Epithelial cell of alveolus of lung (primary cell): ENCODE results near the gene LCE1C. TPM values are rescaled to one million over a fixed set of nuclear protein-coding genes. Genes with fewer than 3 reads are reported as not detected.

Experiments
- total RNA-seq: library from RNA; depleted of rRNA; stranded (reverse); fragments of >200 nt; gene quantifications from 2 replicates; pipeline ENCODE4 v1.2.1, GENCODE V29; 2015

Gene LCE1C
- total RNA-seq, result not detected in 2 replicates

DNA sequence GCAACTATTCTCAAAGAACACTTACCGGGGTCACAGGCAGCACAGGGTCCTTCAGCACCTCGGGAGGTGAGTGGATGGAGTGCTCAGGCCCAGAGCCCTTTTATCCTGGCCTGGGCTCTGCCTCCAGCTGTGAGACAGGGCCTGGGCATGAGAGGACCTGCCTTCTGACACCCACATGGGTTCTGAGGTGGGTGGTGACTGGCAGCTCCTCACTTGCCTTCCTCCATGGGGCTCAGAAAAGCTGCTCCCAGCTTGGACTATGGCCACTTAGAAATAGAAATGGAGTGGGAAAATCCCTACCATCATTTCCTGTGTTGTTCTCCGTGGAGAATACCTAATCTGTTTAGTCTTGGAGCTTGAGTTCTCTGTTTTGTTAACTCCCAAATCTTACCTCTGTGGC, at the start of gene LCE1C:
Gene LCE1C, minus strand, starts transcription at position 76 of the 400 bp plus-strand sequence. CDS start 1,173 bp downstream, outside the sequence.

DNA sequence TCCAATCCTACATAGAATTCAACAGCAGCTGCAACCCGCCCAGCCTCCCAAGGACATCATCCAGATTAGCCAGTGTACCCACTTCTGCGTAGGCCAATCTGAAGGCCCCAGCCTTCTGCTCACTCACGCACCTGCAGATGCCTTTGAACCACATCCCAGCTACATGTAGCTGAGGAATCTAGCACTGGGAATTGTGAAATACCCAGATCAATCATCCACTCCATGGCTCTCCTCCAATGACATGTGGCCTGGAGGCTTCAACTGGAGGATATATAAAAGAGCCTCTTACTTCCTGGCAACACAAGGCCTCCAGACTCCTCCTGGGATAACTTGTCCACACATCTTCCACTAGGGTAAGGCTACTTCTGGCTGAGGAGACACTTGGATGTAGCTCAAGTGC, 36.1 kb upstream of the LCE1C start, which contains the start of gene LCE6A:
Gene LCE6A, plus strand, starts transcription at position 301 of the 400 bp plus-strand sequence. CDS start 665 bp downstream, outside the sequence.

GRCh38 chr1:152827173-152827572, 20.7 kb upstream of the LCE1C start, which contains the start of gene LCE1A:
TSS of gene LCE1A (plus strand) at chr1:152827473. CDS start at chr1:152827473, 0 bp downstream.

GRCh38 chr1:152811671-152812070, 5.2 kb upstream of the LCE1C start, which contains the start of gene LCE1B:
TSS of gene LCE1B (plus strand) at chr1:152811971. CDS start at chr1:152812447, 476 bp downstream.

GRCh38 chr1:152796421-152796820, 10.0 kb downstream of the LCE1C start, which contains the start of gene LCE1D:
TSS of gene LCE1D (plus strand) at chr1:152796721. CDS start at chr1:152797795, 1,074 bp downstream.

GRCh38 chr1:152786077-152786476, 20.4 kb downstream of the LCE1C start, which contains the start of gene LCE1E:
TSS of gene LCE1E (plus strand) at chr1:152786257. CDS start at chr1:152787300, 1,043 bp downstream.

DNA sequence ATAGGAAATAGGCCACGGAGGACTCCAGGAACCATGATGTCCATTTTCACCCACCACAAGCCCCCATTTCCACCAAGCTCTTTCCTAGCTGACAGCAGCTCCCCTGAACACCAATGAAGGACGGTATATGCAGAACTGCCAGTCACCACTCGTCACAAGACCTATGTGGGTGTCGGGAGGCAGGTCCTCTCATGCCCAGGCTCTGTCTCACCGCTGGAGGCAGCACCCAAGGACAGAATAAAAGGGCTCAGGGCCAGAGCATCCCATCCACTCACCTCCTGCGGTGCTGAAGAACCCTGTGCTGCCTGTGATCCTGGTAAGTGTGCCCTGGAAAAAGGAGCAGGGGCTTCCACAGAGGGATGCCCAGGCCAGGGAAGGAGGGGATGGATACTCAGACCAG, 31.6 kb downstream of the LCE1C start, which contains the start of gene LCE1F:
Gene LCE1F, plus strand, starts transcription at position 266 of the 400 bp plus-strand sequence. CDS start 1,232 bp downstream, outside the sequence.

DNA sequence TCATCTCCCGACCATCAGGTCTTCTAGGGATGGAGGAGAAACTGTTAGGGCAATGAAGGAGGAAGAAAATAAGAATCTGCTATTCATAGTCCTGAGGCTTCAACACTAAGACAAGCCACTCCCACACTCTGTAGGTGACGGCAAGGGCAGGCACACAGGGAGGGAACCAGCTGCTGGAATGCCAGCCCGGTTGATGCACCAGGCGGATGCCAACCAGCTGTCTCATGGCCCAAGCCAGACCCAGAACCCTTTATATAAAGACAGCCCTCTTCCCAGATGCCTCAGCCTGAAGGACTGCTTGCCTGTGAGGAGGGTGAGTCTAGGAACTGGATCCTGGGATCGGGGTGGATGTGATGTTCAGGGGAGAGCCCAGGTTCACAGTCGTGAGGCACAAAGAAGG, 48.7 kb downstream of the LCE1C start, which contains the start of gene KPRP:
Gene KPRP, plus strand, starts transcription at position 279 of the 400 bp plus-strand sequence. CDS start 1,564 bp downstream, outside the sequence.

Other genes with a start within 250 kb of the LCE1C start
- not detected in 2 replicates for gene LCE3E, start 239.9 kb downstream of the LCE1C start, total RNA-seq
- not detected in 2 replicates for gene LCE3D, start 226.1 kb downstream of the LCE1C start, total RNA-seq
- not detected in 2 replicates for gene LCE3C, start 206.4 kb downstream of the LCE1C start, total RNA-seq
- not detected in 2 replicates for gene LCE3B, start 192.8 kb downstream of the LCE1C start, total RNA-seq
- not detected in 2 replicates for gene LCE3A, start 183.5 kb downstream of the LCE1C start, total RNA-seq
- not detected in 2 replicates for gene LCE2D, start 143.3 kb downstream of the LCE1C start, total RNA-seq
- not detected in 2 replicates for gene LCE2C, start 131.4 kb downstream of the LCE1C start, total RNA-seq
- not detected in 2 replicates for gene LCE2B, start 120.5 kb downstream of the LCE1C start, total RNA-seq
- gene LCE2A, start 108.3 kb downstream of the LCE1C start, total RNA-seq, result not detected in 2 replicates
- not detected in 2 replicates for gene LCE4A, start 98.5 kb downstream of the LCE1C start, total RNA-seq
- not detected in 2 replicates for gene KPRP, start 48.6 kb downstream of the LCE1C start, total RNA-seq
- gene LCE1F, start 31.5 kb downstream of the LCE1C start, total RNA-seq, result not detected in 2 replicates
- gene LCE1E, start 20.4 kb downstream of the LCE1C start, total RNA-seq, result not detected in 2 replicates
- gene LCE1D, start 9.9 kb downstream of the LCE1C start, total RNA-seq, result not detected in 2 replicates
- gene LCE1B, start 5.3 kb upstream of the LCE1C start, total RNA-seq, result not detected in 2 replicates
- not detected in 2 replicates for gene LCE1A, start 20.8 kb upstream of the LCE1C start, total RNA-seq
- gene LCE6A, start 36.2 kb upstream of the LCE1C start, total RNA-seq, result not detected in 2 replicates
- gene LCE7A, start 53.3 kb upstream of the LCE1C start, total RNA-seq, result not detected in 2 replicates
- gene SMCP, start 71.7 kb upstream of the LCE1C start, total RNA-seq, result not detected in 2 replicates
- not detected in 2 replicates for gene IVL, start 101.9 kb upstream of the LCE1C start, total RNA-seq
- gene SPRR5, start 140.6 kb upstream of the LCE1C start, total RNA-seq, result not detected in 2 replicates
- not detected in 2 replicates for gene SPRR4, start 164.0 kb upstream of the LCE1C start, total RNA-seq
- not detected in 2 replicates for gene SPRR1A, start 177.4 kb upstream of the LCE1C start, total RNA-seq
- gene SPRR3, start 195.1 kb upstream of the LCE1C start, total RNA-seq, result not detected in 2 replicates
- not detected in 2 replicates for gene SPRR1B, start 224.6 kb upstream of the LCE1C start, total RNA-seq
- not detected in 2 replicates for gene SPRR2D, start 234.5 kb upstream of the LCE1C start, total RNA-seq